Measurements from ENCODE around the gene RECQL5.
"Not testable (repeated sequence)": the region's sequence is repeated elsewhere in the genome, so short reads cannot be mapped to it uniquely, and the experiment has no call there.

Gene RECQL5

GRCh38 chr17:75645889-75646637, 20.9 kb downstream of the RECQL5 start:
- DNase-seq = no peak

GRCh38 chr17:75645501-75645888, 21.5 kb downstream of the RECQL5 start:
- DNase-seq = no peak

- no peak for DNase-seq
Observed at GRCh38 chr17:75643643-75644017, 23.3 kb downstream of the RECQL5 start.

- DNase-seq = no peak
Observed at GRCh38 chr17:75642784-75643642, 23.9 kb downstream of the RECQL5 start.

- DNase-seq = no peak
Observed at GRCh38 chr17:75642182-75642783, 24.7 kb downstream of the RECQL5 start.

- DNase-seq = no peak
Observed at GRCh38 chr17:75641343-75641742, 25.6 kb downstream of the RECQL5 start.

GRCh38 chr17:75640556-75641119, 26.3 kb downstream of the RECQL5 start:
- no peak for DNase-seq

GRCh38 chr17:75639771-75640555, 27.0 kb downstream of the RECQL5 start:
- no peak for DNase-seq

GRCh38 chr17:75639327-75639726, 27.6 kb downstream of the RECQL5 start:
- DNase-seq = no peak

GRCh38 chr17:75638893-75639292, 28.1 kb downstream of the RECQL5 start:
- DNase-seq = no peak

GRCh38 chr17:75638039-75638438, 28.9 kb downstream of the RECQL5 start:
- DNase-seq = not testable (repeated sequence)

- DNase-seq = no peak
Observed at GRCh38 chr17:75637551-75637950, 29.4 kb downstream of the RECQL5 start.

- no peak for DNase-seq
Observed at GRCh38 chr17:75637143-75637538, 29.8 kb downstream of the RECQL5 start.

GRCh38 chr17:75636381-75637142, 30.4 kb downstream of the RECQL5 start:
- DNase-seq = no peak

- DNase-seq = no peak
Observed at GRCh38 chr17:75635610-75636202, 31.2 kb downstream of the RECQL5 start.

- no peak for DNase-seq
Observed at GRCh38 chr17:75634754-75635609, 32.0 kb downstream of the RECQL5 start.

GRCh38 chr17:75634376-75634740, 32.6 kb downstream of the RECQL5 start:
- DNase-seq = no peak

- DNase-seq = peak in 1 of 4 experiments; percentile 25
Observed at GRCh38 chr17:75633486-75634375, 33.2 kb downstream of the RECQL5 start.

- peak; percentile 72 to 81 (median 76) for DNase-seq
Observed at GRCh38 chr17:75632863-75633485, 34.0 kb downstream of the RECQL5 start, which contains the start of gene SMIM5. Gene SMIM5, plus strand, starts transcription at chr17:75633434. Its CDS starts 6,768 bp downstream, at chr17:75640202.
